WTC11 (cell line): ENCODE measurements around the gene TCF12.

Experiments
- ATF3 ChIP-seq: sonication (generic); formaldehyde crosslinking; conservative IDR thresholded peaks from 2 replicates; pipeline ENCODE4 v1.8.1; 2022; ENCODE audit warnings: mild to moderate bottlenecking, missing genetic modification reagents
- CREB1 ChIP-seq: sonication (generic); formaldehyde crosslinking; IDR thresholded peaks from 2 replicates; pipeline ENCODE4 v1.8.0; 2023; ENCODE audit warnings: mild to moderate bottlenecking, missing genetic modification reagents
- CTCF ChIP-seq: fragments of 200-600 bp; IDR thresholded peaks from 2 replicates; pipeline ENCODE4 v1.8.0; 2022; ENCODE audit warnings: antibody characterized with exemption
- E2F4 ChIP-seq: sonication (generic); formaldehyde crosslinking; IDR thresholded peaks from 2 replicates; pipeline ENCODE4 v1.8.1; 2022; ENCODE audit warnings: low read depth, mild to moderate bottlenecking, moderate library complexity, missing genetic modification reagents, borderline replicate concordance
- ESRRA ChIP-seq: sonication (generic); formaldehyde crosslinking; IDR thresholded peaks from 2 replicates; pipeline ENCODE4 v1.8.1; 2022; ENCODE audit warnings: mild to moderate bottlenecking, missing genetic modification reagents, borderline replicate concordance
- FOXP1 ChIP-seq: sonication (generic); formaldehyde crosslinking; IDR thresholded peaks from 2 replicates; pipeline ENCODE4 v1.8.0; 2022; ENCODE audit warnings: missing genetic modification reagents, mild to moderate bottlenecking, moderate library complexity, borderline replicate concordance
- MAX ChIP-seq: sonication (generic); formaldehyde crosslinking; IDR thresholded peaks from 2 replicates; pipeline ENCODE4 v1.8.0; 2022; ENCODE audit warnings: mild to moderate bottlenecking, missing genetic modification reagents
- NFE2L1 ChIP-seq: sonication (generic); formaldehyde crosslinking; IDR thresholded peaks from 2 replicates; pipeline ENCODE4 v1.8.1; 2023; ENCODE audit warnings: missing genetic modification reagents
- SP1 ChIP-seq: sonication (generic); formaldehyde crosslinking; conservative IDR thresholded peaks from 2 replicates; pipeline ENCODE4 v1.8.1; 2022; ENCODE audit warnings: missing genetic modification reagents

- no peak for TF ChIP-seq CTCF
- no peak for TF ChIP-seq MAX (CRISPR knock-in tag)
- TF ChIP-seq NFE2L1 (CRISPR knock-in tag): no peak
- TF ChIP-seq CREB1 (CRISPR knock-in tag): no peak
- no peak for TF ChIP-seq ESRRA (CRISPR knock-in tag)
- no peak for TF ChIP-seq SP1 (CRISPR knock-in tag)
- TF ChIP-seq E2F4 (CRISPR knock-in tag): no peak
- TF ChIP-seq FOXP1 (CRISPR knock-in tag): no peak
- TF ChIP-seq ATF3: no peak
Measured at GRCh38 chr15:57248074-57248473, 329.6 kb downstream of the TCF12 start.
